ENCODE results near the gene GAPDHS.

Gene GAPDHS

DNA sequence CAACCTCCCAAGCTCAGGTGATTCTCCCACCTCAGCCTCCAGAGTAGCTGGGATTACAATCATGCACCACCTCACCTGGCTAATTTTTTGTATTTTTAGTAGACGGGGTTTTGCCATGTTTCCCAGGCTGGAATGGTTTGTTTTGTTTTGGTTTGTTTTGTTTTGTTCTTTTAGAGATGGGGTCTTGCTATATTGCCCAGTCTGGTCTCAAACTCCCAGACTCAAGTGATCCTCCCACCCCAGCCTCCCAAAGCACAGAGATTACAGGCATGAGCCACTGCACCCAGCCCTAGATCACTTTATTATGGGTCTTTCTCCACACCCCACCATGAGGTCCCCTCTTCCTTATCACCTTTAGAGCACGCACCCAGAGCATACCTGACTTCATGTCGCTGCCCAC lies 35.0 kb upstream of the GAPDHS start:
- H3K36me3 ChIP-seq (ENCODE audit: control insufficient read depth, insufficient read depth, low read length): no peaks in the 10 kb centered on the region
- WGBS, 2 experiments (ENCODE audit: insufficient coverage in 2 of 2): 100% methylated on average over 1 to 2 of the region's 3 CpGs
- H3K4me1 ChIP-seq (ENCODE audit: control insufficient read depth, insufficient read depth, low read length, poor library complexity, severe bottlenecking): peaks cover 3% of the 10 kb centered on the region
- H3K27ac ChIP-seq (ENCODE audit: low read depth, low read length, severe bottlenecking): no peak overlapping the region
- no peaks in the 10 kb centered on the region for H3K9me3 ChIP-seq (ENCODE audit: control insufficient read depth, low read length)
- no peak overlapping the region for H3K4me3 ChIP-seq (ENCODE audit: extremely low read depth, insufficient read depth, low read length, poor library complexity, severe bottlenecking)

DNA sequence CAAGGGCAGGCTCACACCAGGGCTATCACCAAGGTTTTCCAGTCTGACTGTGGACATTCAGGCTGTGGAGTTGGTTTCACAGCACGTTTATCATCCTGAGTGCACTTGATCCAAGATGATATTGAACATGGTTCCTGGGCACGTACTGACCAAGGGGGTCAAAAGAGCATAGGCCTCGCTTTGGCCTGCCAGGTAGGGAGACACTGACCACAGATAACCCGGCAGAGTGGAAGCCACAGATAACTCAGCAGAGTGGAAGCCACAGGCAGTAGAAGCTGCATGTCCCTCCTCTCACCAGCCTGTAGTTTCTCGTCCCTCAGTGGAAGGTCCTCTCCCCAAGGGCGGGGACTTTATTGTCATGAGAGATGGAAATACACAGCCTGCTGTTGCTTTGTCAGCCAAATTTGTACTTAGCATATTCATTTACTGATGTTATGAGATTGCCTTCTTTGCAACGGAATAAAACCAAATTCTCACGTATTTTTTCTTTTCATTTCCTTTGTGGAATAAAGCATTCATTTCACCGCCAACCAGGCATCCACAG lies 34.2 kb upstream of the GAPDHS start:
- 88% methylated on average over 7 of the region's 9 CpGs for WGBS, 2 experiments (ENCODE audit: insufficient coverage in 2 of 2)
- H3K36me3 ChIP-seq (ENCODE audit: control insufficient read depth, insufficient read depth, low read length): no peaks in the 10 kb centered on the region
- no peak overlapping the region for H3K27ac ChIP-seq (ENCODE audit: low read depth, low read length, severe bottlenecking)
- H3K4me3 ChIP-seq (ENCODE audit: extremely low read depth, insufficient read depth, low read length, poor library complexity, severe bottlenecking): no peak overlapping the region
- peaks cover 3% of the 10 kb centered on the region for H3K4me1 ChIP-seq (ENCODE audit: control insufficient read depth, insufficient read depth, low read length, poor library complexity, severe bottlenecking)
- H3K9me3 ChIP-seq (ENCODE audit: control insufficient read depth, low read length): no peaks in the 10 kb centered on the region

DNA sequence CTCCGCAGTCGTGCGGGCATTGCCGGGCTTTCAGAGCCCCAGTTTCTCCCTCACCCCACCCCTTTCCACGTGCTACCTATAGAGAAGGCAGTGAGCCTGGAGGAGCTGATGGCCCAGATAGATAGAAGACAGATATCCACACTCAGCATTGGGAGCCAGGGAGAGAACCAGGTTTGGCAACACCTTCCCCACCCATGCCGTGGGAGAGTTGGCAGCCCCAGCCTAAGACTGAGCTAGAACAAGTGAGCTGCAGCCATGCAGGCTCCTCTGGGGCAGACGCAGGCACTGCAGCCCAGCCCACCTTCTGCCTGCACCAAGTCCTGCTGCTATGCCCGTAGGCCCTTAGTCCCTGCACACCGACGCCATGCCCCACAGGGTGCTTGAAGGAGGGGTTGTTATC lies 32.6 kb upstream of the GAPDHS start:
- H3K9me3 ChIP-seq (ENCODE audit: control insufficient read depth, low read length): no peaks in the 10 kb centered on the region
- no peak overlapping the region for H3K4me3 ChIP-seq (ENCODE audit: extremely low read depth, insufficient read depth, low read length, poor library complexity, severe bottlenecking)
- 96 to 98% methylated on average over 6 to 7 of the region's 10 CpGs for WGBS, 2 experiments (ENCODE audit: insufficient coverage in 2 of 2)
- peaks cover 3% of the 10 kb centered on the region for H3K4me1 ChIP-seq (ENCODE audit: control insufficient read depth, insufficient read depth, low read length, poor library complexity, severe bottlenecking)
- no peak overlapping the region for H3K27ac ChIP-seq (ENCODE audit: low read depth, low read length, severe bottlenecking)
- no peaks in the 10 kb centered on the region for H3K36me3 ChIP-seq (ENCODE audit: control insufficient read depth, insufficient read depth, low read length)

DNA sequence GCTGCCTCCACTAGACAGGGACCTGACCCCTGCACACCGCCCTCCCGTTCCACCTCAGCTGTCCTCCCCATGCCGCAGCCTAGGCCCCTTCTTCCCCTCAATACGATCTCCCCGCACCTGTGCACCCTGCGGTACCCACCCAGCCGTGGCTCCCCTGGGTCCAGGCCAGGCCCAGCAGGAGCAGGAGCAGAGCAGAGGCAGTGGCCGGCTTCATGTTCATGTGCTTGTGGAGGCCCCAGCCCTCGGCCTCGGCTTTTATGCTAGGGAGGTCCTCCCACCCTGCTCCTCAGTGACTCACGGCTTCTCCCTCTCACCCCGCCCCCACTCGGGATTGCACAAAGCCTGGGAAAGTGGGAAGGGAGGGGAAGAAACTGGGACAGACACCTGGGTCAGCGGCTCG lies 31.6 kb upstream of the GAPDHS start:
- Histone ChIP-seq H3K9me3 (ENCODE audit: control insufficient read depth, low read length) (no peaks in the 10 kb centered on the region), H3K4me1 (ENCODE audit: control insufficient read depth, insufficient read depth, low read length, poor library complexity, severe bottlenecking) (peaks cover 3% of the 10 kb centered on the region), H3K4me3 (ENCODE audit: extremely low read depth, insufficient read depth, low read length, poor library complexity, severe bottlenecking) (no peak overlapping the region), H3K27ac (ENCODE audit: low read depth, low read length, severe bottlenecking) (no peak overlapping the region), H3K36me3 (ENCODE audit: control insufficient read depth, insufficient read depth, low read length) (no peaks in the 10 kb centered on the region)
- WGBS, 2 experiments (ENCODE audit: insufficient coverage in 2 of 2): 94 to 96% methylated on average over 4 to 9 of the region's 15 CpGs

DNA sequence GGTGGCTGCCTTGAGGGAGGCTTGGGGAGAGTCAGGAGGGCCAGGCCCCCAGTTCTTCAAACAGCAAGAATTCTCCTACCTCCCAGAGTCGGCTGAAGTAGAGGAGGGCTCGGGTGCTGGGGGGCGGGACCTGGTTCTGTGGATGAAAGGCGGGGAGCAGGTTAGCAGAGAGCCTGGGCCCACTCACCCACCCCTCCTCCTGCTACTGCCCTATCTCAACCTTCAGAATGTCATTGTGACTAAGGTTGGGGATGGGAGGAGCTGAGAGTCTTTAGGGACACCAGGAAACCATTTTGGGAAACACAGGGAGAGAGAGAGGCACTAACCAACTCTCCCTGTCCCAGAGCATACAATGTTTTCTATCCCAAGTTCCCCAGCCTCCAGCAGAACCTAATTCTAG lies 30.5 kb upstream of the GAPDHS start:
- H3K9me3 ChIP-seq (ENCODE audit: control insufficient read depth, low read length): no peaks in the 10 kb centered on the region
- WGBS, 2 experiments (ENCODE audit: insufficient coverage in 2 of 2): no CpG with 5 or more reads among the region's 4 CpGs
- peaks cover 3% of the 10 kb centered on the region for H3K4me1 ChIP-seq (ENCODE audit: control insufficient read depth, insufficient read depth, low read length, poor library complexity, severe bottlenecking)
- H3K4me3 ChIP-seq (ENCODE audit: extremely low read depth, insufficient read depth, low read length, poor library complexity, severe bottlenecking): no peak overlapping the region
- H3K36me3 ChIP-seq (ENCODE audit: control insufficient read depth, insufficient read depth, low read length): no peaks in the 10 kb centered on the region
- no peak overlapping the region for H3K27ac ChIP-seq (ENCODE audit: low read depth, low read length, severe bottlenecking)

DNA sequence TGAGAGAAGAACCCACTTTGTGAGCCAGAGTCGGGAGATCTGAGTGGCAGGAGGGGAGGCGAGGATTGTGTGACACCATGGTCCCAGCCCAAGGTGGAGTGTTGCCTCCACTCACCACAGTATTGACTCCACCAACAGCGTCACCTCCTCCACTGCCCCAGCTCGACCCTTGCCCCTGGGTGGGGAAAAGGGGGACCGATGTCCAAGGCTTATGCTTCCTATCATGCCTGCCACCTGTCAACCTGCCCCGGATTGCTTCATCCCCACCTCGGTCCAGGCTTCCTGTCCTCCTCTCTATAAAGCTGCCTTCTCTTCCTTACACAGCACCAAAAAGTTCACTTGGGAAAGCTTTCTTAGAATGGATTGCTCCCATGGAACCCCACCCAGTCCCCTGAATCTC lies 27.2 kb upstream of the GAPDHS start:
- H3K9me3 ChIP-seq (ENCODE audit: control insufficient read depth, low read length): no peaks in the 10 kb centered on the region
- H3K27ac ChIP-seq (ENCODE audit: low read depth, low read length, severe bottlenecking): no peak overlapping the region
- H3K4me1 ChIP-seq (ENCODE audit: control insufficient read depth, insufficient read depth, low read length, poor library complexity, severe bottlenecking): peaks cover 3% of the 10 kb centered on the region
- H3K4me3 ChIP-seq (ENCODE audit: extremely low read depth, insufficient read depth, low read length, poor library complexity, severe bottlenecking): no peak overlapping the region
- no peaks in the 10 kb centered on the region for H3K36me3 ChIP-seq (ENCODE audit: control insufficient read depth, insufficient read depth, low read length)
- WGBS, 2 experiments (ENCODE audit: insufficient coverage in 2 of 2): 84 to 90% methylated on average over 2 to 4 of the region's 7 CpGs

DNA sequence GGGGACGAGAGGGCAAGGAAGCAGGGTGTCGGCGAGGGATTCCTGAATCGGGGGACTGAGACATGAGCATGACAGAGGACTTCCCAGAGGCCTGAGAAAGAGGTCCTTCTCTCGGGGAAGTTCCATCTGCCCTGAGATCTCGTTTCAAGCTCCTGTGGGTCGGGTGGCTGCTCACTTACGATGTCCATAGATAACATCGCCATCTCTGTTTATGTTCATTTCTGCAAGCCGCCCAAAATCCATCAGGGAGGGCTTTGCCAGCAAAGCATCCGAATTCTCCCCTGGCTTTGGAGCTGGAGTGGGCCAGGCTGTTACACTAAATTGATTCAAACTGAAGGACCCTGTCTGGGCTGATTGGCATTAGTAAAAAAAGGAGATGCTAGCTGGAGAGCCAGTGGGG lies 25.7 kb upstream of the GAPDHS start:
- Histone ChIP-seq H3K4me1 (ENCODE audit: control insufficient read depth, insufficient read depth, low read length, poor library complexity, severe bottlenecking) (no peaks in the 10 kb centered on the region), H3K9me3 (ENCODE audit: control insufficient read depth, low read length) (no peaks in the 10 kb centered on the region), H3K27ac (ENCODE audit: low read depth, low read length, severe bottlenecking) (no peak overlapping the region), H3K36me3 (ENCODE audit: control insufficient read depth, insufficient read depth, low read length) (no peaks in the 10 kb centered on the region), H3K4me3 (ENCODE audit: extremely low read depth, insufficient read depth, low read length, poor library complexity, severe bottlenecking) (no peak overlapping the region)
- 95 to 96% methylated on average over 11 of the region's 11 CpGs for WGBS, 2 experiments (ENCODE audit: insufficient coverage in 2 of 2)

DNA sequence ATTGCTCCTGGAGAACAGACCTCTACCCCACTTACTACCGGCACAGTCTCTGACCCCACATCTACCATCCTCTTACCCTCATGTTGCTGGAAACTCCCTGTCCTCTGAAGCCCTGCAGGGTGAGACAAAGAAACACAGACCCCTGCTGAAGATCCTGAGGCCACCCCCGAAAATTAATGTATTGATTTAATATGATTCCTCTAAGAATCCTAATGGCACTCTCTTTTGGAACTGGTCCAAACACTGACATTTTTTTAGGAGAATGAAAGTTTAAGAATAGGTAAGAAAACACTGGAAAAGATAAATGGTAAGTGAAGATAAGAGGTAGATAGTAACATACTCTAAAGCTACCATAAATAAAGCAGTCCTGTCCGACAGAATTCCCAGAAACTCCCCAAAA lies 25.1 kb upstream of the GAPDHS start:
- H3K27ac ChIP-seq (ENCODE audit: low read depth, low read length, severe bottlenecking): no peak overlapping the region
- H3K9me3 ChIP-seq (ENCODE audit: control insufficient read depth, low read length): no peaks in the 10 kb centered on the region
- H3K36me3 ChIP-seq (ENCODE audit: control insufficient read depth, insufficient read depth, low read length): no peaks in the 10 kb centered on the region
- WGBS, 2 experiments (ENCODE audit: insufficient coverage in 2 of 2): 86% methylated on average over 1 of the region's 3 CpGs; no CpG with 5 or more reads in 1 of the 2 experiments
- no peaks in the 10 kb centered on the region for H3K4me1 ChIP-seq (ENCODE audit: control insufficient read depth, insufficient read depth, low read length, poor library complexity, severe bottlenecking)
- H3K4me3 ChIP-seq (ENCODE audit: extremely low read depth, insufficient read depth, low read length, poor library complexity, severe bottlenecking): no peak overlapping the region

DNA sequence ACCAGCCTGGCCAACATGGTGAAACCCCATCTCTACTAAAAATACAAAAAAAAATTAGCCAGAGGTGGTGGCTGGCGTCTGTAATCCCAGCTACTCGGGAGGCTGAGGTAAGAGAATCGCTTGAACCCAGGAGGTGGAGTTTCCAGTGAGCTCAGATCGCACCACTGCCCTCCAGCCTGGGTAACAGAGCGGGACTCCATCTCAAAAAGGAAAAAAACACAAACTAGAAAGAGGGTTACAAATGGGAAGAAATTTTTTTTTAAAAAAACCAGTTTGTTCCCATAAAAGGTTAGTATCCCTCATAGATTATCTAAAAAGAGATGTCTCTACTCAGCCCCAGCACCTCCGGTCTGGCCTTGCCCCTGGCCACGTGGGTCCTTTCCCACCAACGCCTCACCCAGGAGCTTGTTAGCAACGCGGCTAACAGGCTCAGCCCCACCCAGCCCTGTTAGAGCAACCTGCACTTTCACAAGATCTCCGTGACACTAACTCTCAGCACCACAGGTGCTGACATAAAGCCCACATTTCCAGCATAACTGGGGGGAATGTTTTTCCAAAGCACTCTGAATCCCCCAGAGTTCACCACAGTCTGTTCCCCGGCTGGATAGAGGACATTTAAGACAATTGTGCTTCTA lies 24.1 kb upstream of the GAPDHS start:
- no peak overlapping the region for H3K27ac ChIP-seq (ENCODE audit: low read depth, low read length, severe bottlenecking)
- H3K4me3 ChIP-seq (ENCODE audit: extremely low read depth, insufficient read depth, low read length, poor library complexity, severe bottlenecking): peak overlapping the region; percentile 43

DNA sequence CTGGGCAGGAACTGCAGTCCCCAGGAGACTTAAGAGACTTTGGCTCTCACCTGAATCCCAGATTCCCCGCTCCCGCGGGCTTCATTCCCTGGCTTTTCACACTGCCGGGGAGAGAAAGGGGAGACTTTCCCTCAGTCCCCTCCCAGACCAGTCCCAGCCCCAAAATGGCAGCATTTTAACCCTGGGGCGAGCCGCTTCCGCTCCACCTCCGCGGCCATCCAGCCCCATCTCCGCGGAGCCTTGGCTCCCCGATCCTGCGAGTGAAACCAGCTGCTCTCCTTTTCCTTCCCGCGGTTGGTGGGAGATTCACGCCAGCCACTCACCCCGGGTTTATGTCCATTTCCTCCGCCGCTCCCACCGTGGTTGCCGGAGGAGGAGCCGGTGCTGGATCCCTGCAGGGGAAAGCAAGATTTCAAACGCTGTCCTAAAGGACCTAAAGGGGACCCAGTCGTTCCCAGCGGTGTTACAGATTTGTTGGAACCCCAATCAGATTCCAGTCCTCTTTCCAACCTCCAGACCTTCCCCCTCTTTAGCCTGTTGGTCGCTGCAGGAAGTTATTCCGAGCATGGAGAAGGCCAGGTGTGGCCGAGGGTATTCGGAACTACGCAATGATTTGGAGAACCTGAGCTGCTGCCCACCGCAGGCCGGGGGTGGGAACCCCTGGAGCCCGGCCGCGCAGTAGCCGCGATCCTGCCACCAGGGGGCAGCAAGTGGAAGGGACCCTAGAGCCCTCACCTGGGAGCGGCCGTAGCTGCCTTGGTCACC lies 23.2 kb upstream of the GAPDHS start:
- 0 to 1% methylated on average over 32 to 33 of the region's 39 CpGs for WGBS, 2 experiments (ENCODE audit: insufficient coverage in 2 of 2)
- H3K4me1 ChIP-seq (ENCODE audit: control insufficient read depth, insufficient read depth, low read length, poor library complexity, severe bottlenecking): no peaks in the 10 kb centered on the region
- peak overlapping the region; percentile 43 for H3K4me3 ChIP-seq (ENCODE audit: extremely low read depth, insufficient read depth, low read length, poor library complexity, severe bottlenecking)
- no peaks in the 10 kb centered on the region for H3K36me3 ChIP-seq (ENCODE audit: control insufficient read depth, insufficient read depth, low read length)
- H3K27ac ChIP-seq (ENCODE audit: low read depth, low read length, severe bottlenecking): peak overlapping the region; percentile 60
- no peaks in the 10 kb centered on the region for H3K9me3 ChIP-seq (ENCODE audit: control insufficient read depth, low read length)

More for the DNA sequence above, 24.1 kb upstream of the GAPDHS start:
- no peaks in the 10 kb centered on the region for H3K36me3 ChIP-seq (ENCODE audit: control insufficient read depth, insufficient read depth, low read length)
- H3K9me3 ChIP-seq (ENCODE audit: control insufficient read depth, low read length): no peaks in the 10 kb centered on the region
- H3K4me1 ChIP-seq (ENCODE audit: control insufficient read depth, insufficient read depth, low read length, poor library complexity, severe bottlenecking): no peaks in the 10 kb centered on the region
- 12 to 14% methylated on average over 9 of the region's 12 CpGs for WGBS, 2 experiments (ENCODE audit: insufficient coverage in 2 of 2)

DNA sequence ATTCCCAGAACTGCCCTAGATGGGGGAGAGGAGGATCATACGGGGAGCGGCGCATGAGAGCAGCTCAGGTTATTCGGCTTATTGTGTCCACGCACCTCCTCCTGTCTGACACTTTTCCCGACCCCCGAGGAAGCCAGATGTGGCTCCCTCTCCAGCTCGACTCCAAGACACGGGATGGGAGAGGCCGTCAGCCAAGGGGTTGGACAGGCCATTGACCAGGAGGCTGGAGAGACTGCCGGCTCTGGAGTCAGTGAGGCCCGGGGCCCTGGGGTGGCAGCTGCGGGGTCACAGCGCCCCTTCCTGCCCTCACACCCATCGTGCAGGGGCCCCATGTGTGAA lies 22.7 kb upstream of the GAPDHS start:
- no peaks in the 10 kb centered on the region for H3K36me3 ChIP-seq (ENCODE audit: control insufficient read depth, insufficient read depth, low read length)
- 34% methylated on average over 13 of the region's 15 CpGs for WGBS, 2 experiments (ENCODE audit: insufficient coverage in 2 of 2)
- peak overlapping the region; percentile 43 for H3K4me3 ChIP-seq (ENCODE audit: extremely low read depth, insufficient read depth, low read length, poor library complexity, severe bottlenecking)
- no peaks in the 10 kb centered on the region for H3K4me1 ChIP-seq (ENCODE audit: control insufficient read depth, insufficient read depth, low read length, poor library complexity, severe bottlenecking)
- H3K9me3 ChIP-seq (ENCODE audit: control insufficient read depth, low read length): no peaks in the 10 kb centered on the region
- no peak overlapping the region for H3K27ac ChIP-seq (ENCODE audit: low read depth, low read length, severe bottlenecking)

Measured in mesodermal cell (in vitro differentiated cells).